ENCODE measurements around the gene PRKAG2.

PRKAG2 gene

GRCh38 chr7:151864561-151864960 lies 12.4 kb downstream of the PRKAG2 start:
- H3K27me3 ChIP-seq (ENCODE audit: insufficient read depth, low read length): no peaks in the 10 kb centered on the region; the same call in 1 of the 2 replicates
- H3K4me1 ChIP-seq (ENCODE audit: insufficient read depth, low read length, severe bottlenecking): no peaks in the 10 kb centered on the region
- no peaks in the 10 kb centered on the region for H3K9me2 ChIP-seq (ENCODE audit: low read depth, low read length)
- no peaks in the 10 kb centered on the region for H4K20me1 ChIP-seq (ENCODE audit: insufficient read depth, low read length)
- no peaks in the 10 kb centered on the region for H3K79me2 ChIP-seq (ENCODE audit: insufficient read depth, low read length)
- H3K9me3 ChIP-seq (ENCODE audit: low read length): no peaks in the 10 kb centered on the region
- H3K36me3 ChIP-seq (ENCODE audit: insufficient read depth, low read length): no peaks in the 10 kb centered on the region
- no peak overlapping the region for H3K27ac ChIP-seq (ENCODE audit: low read depth, low read length, poor library complexity, severe bottlenecking)
- H3K4me3 ChIP-seq (ENCODE audit: low read depth, low read length, poor library complexity, severe bottlenecking): no peak overlapping the region
- no peaks in the 10 kb centered on the region for H3F3A ChIP-seq (ENCODE audit: insufficient read depth, low read length)
- TF ChIP-seq EZH2 (IDR thresholded peaks at IDR 0.05; ENCODE audit: borderline replicate concordance, low read length) (no peak), CTCF (IDR thresholded peaks at IDR 0.05; ENCODE audit: low read length) (no peak)
- no peak overlapping the region for H3K4me2 ChIP-seq (ENCODE audit: low read length)
- no peak overlapping the region for H3K9ac ChIP-seq (ENCODE audit: low read length)
- no peak overlapping the region for H2AFZ ChIP-seq (ENCODE audit: low read length)

- no peak for TF ChIP-seq CTCF (IDR thresholded peaks at IDR 0.05; ENCODE audit: low read length)
- TF ChIP-seq EZH2 (IDR thresholded peaks at IDR 0.05; ENCODE audit: borderline replicate concordance, low read length): no peak
- Histone ChIP-seq H3K79me2 (ENCODE audit: insufficient read depth, low read length) (no peaks in the 10 kb centered on the region), H3K9ac (ENCODE audit: low read length) (no peak overlapping the region), H2AFZ (ENCODE audit: low read length) (no peak overlapping the region), H3K27me3 (ENCODE audit: insufficient read depth, low read length) (no peaks in the 10 kb centered on the region; the same call in 1 of the 2 replicates), H3K4me2 (ENCODE audit: low read length) (no peak overlapping the region), H3K4me3 (ENCODE audit: low read depth, low read length, poor library complexity, severe bottlenecking) (no peak overlapping the region), H3K4me1 (ENCODE audit: insufficient read depth, low read length, severe bottlenecking) (no peaks in the 10 kb centered on the region), H3K9me2 (ENCODE audit: low read depth, low read length) (no peaks in the 10 kb centered on the region), H4K20me1 (ENCODE audit: insufficient read depth, low read length) (no peaks in the 10 kb centered on the region), H3K9me3 (ENCODE audit: low read length) (no peaks in the 10 kb centered on the region), H3K36me3 (ENCODE audit: insufficient read depth, low read length) (no peaks in the 10 kb centered on the region), H3K27ac (ENCODE audit: low read depth, low read length, poor library complexity, severe bottlenecking) (no peak overlapping the region), H3F3A (ENCODE audit: insufficient read depth, low read length) (no peaks in the 10 kb centered on the region)
Observed at GRCh38 chr7:151864081-151864480, 12.8 kb downstream of the PRKAG2 start.

- H3K9me2 ChIP-seq (ENCODE audit: low read depth, low read length): no peaks in the 10 kb centered on the region
- no peak overlapping the region for H3K27ac ChIP-seq (ENCODE audit: low read depth, low read length, poor library complexity, severe bottlenecking)
- no peaks in the 10 kb centered on the region for H4K20me1 ChIP-seq (ENCODE audit: insufficient read depth, low read length)
- no peaks in the 10 kb centered on the region for H3K79me2 ChIP-seq (ENCODE audit: insufficient read depth, low read length)
- no peaks in the 10 kb centered on the region; the same call in 1 of the 2 replicates for H3K27me3 ChIP-seq (ENCODE audit: insufficient read depth, low read length)
- no peaks in the 10 kb centered on the region for H3F3A ChIP-seq (ENCODE audit: insufficient read depth, low read length)
- H3K9me3 ChIP-seq (ENCODE audit: low read length): no peaks in the 10 kb centered on the region
- H2AFZ ChIP-seq (ENCODE audit: low read length): no peak overlapping the region
- H3K4me1 ChIP-seq (ENCODE audit: insufficient read depth, low read length, severe bottlenecking): no peaks in the 10 kb centered on the region
- H3K36me3 ChIP-seq (ENCODE audit: insufficient read depth, low read length): no peaks in the 10 kb centered on the region
- no peak overlapping the region for H3K9ac ChIP-seq (ENCODE audit: low read length)
- TF ChIP-seq CTCF (IDR thresholded peaks at IDR 0.05; ENCODE audit: low read length): peak; percentile 39
- TF ChIP-seq EZH2 (IDR thresholded peaks at IDR 0.05; ENCODE audit: borderline replicate concordance, low read length): no peak
- H3K4me3 ChIP-seq (ENCODE audit: low read depth, low read length, poor library complexity, severe bottlenecking): no peak overlapping the region
- H3K4me2 ChIP-seq (ENCODE audit: low read length): no peak overlapping the region
Observed at GRCh38 chr7:151863386-151864079, 13.4 kb downstream of the PRKAG2 start.

Measured in OCI-LY1 (cell line).